GM21381 (cell line): ENCODE results near the gene POGLUT2.
"Not testable (repeated sequence)": the region's sequence is repeated elsewhere in the genome, so short reads cannot be mapped to it uniquely, and the experiment has no call there.

Source experiments
- ATAC-seq: cut with Tn5 transposase; IDR thresholded peaks from one replicate; pipeline ENCODE4 v1.9.1; 2021; ENCODE audit warnings: mild to moderate bottlenecking, moderate library complexity; ENCODE audit not compliant: unreplicated experiment

The POGLUT2 gene

GRCh38 chr13:102812611-102813287 is 14.0 kb upstream of the POGLUT2 start:
- ATAC-seq = no peak

- no peak for ATAC-seq
Measured at GRCh38 chr13:102807699-102808098, 8.9 kb upstream of the POGLUT2 start.

- ATAC-seq = no peak
Measured at GRCh38 chr13:102805680-102806079, 6.9 kb upstream of the POGLUT2 start.

GRCh38 chr13:102800145-102801041 is 1.6 kb upstream of the POGLUT2 start:
- ATAC-seq = peak; percentile 74

GRCh38 chr13:102799426-102800144 is 809 bp upstream of the POGLUT2 start:
- ATAC-seq = peak; percentile 5

GRCh38 chr13:102793611-102794355 is 5.0 kb downstream of the POGLUT2 start:
- ATAC-seq = no peak

GRCh38 chr13:102792396-102792795 is 6.4 kb downstream of the POGLUT2 start:
- ATAC-seq = no peak

GRCh38 chr13:102788683-102789082 is 10.1 kb downstream of the POGLUT2 start:
- ATAC-seq = no peak

GRCh38 chr13:102784483-102784882 is 14.3 kb downstream of the POGLUT2 start:
- ATAC-seq = no peak

- ATAC-seq = no peak
Measured at GRCh38 chr13:102781591-102781990, 17.2 kb downstream of the POGLUT2 start.

- ATAC-seq = not testable (repeated sequence)
Measured at GRCh38 chr13:102780656-102781055, 18.1 kb downstream of the POGLUT2 start.

GRCh38 chr13:102779436-102780159 is 19.2 kb downstream of the POGLUT2 start:
- ATAC-seq = peak; percentile 45

- no peak for ATAC-seq
Measured at GRCh38 chr13:102777736-102778135, 21.0 kb downstream of the POGLUT2 start.

- no peak for ATAC-seq
Measured at GRCh38 chr13:102776271-102776670, 22.5 kb downstream of the POGLUT2 start.

- no peak for ATAC-seq
Measured at GRCh38 chr13:102774591-102775520, 23.9 kb downstream of the POGLUT2 start.

GRCh38 chr13:102774214-102774568 is 24.6 kb downstream of the POGLUT2 start:
- no peak for ATAC-seq

- peak; percentile 93 for ATAC-seq
Measured at GRCh38 chr13:102773441-102774213, 25.1 kb downstream of the POGLUT2 start, which contains the start of gene TEX30. TSS of gene TEX30 (minus strand) at chr13:102773786. CDS start at chr13:102770026, 3,760 bp downstream.

- no peak for ATAC-seq
Measured at GRCh38 chr13:102772042-102772425, 26.7 kb downstream of the POGLUT2 start.
